IMR-90 (cell line): Measurements from ENCODE around the gene ATOH8. TPM values are rescaled to one million over a fixed set of nuclear protein-coding genes. Genes with fewer than 3 reads are reported as not detected.

Experiments used
- ATAC-seq: fragments of 200-7000 bp; cut with Tn5 transposase; 2 replicates; pipeline ENCODE4 v1.9.1; 2020; ENCODE audit warnings: low read depth, mild to moderate bottlenecking, moderate library complexity
- BruUV-seq: library from RNA; stranded (reverse); fragments of 400-500 nt; replicated peaks from 2 replicates; lab custom pipeline; 2021; lab: Mats Ljungman, UMichigan
- CTCF ChIA-PET: fragments of 300-600 bp; formaldehyde crosslinking; extraction: SDS; loops from one replicate; lab custom pipeline; 2021; ENCODE audit warnings: antibody characterized with exemption; lab: Yijun Ruan, JAX
- POLR2A ChIA-PET: fragments of 300-600 bp; sonication (Branson Sonifier 250); formaldehyde crosslinking; loops from one replicate; lab custom pipeline; 2022; ENCODE audit warnings: antibody characterized with exemption; ENCODE audit not compliant: unreplicated experiment; lab: Charles Lee
- DNase-seq: peaks from one replicate; pipeline ENCODE4 v3.0.0; 2013
- H2AFZ ChIP-seq: replicated peaks from 2 replicates; pipeline ENCODE3; 2013; ENCODE audit warnings: low read length, mild to moderate bottlenecking; ENCODE audit not compliant: poor library complexity
- H2AK5ac ChIP-seq: 2 replicates; pipeline ENCODE4 v1.6.1; 2013; ENCODE audit warnings: low read depth, low read length, inconsistent platforms
- H2AK9ac ChIP-seq: replicated peaks from 2 replicates; pipeline ENCODE3; 2013; ENCODE audit warnings: mild to moderate bottlenecking, low read depth, low read length, moderate library complexity; ENCODE audit not compliant: poor library complexity
- H2BK120ac ChIP-seq: 2 replicates; pipeline ENCODE4 v1.6.1; 2013; ENCODE audit warnings: low read depth, low read length, inconsistent platforms
- H2BK15ac ChIP-seq: 3 replicates; pipeline ENCODE4 v1.6.1; 2013; ENCODE audit warnings: low read depth, low read length, inconsistent platforms
- H2BK20ac ChIP-seq: 2 replicates; pipeline ENCODE4 v1.6.1; 2013; ENCODE audit warnings: low read depth, mild to moderate bottlenecking, inconsistent platforms, low read length, moderate library complexity
- H2BK5ac ChIP-seq: 2 replicates; pipeline ENCODE4 v1.6.1; 2013; ENCODE audit warnings: mild to moderate bottlenecking, low read depth, low read length, inconsistent platforms; ENCODE audit not compliant: poor library complexity, severe bottlenecking
- H3K14ac ChIP-seq: replicated peaks from 2 replicates; pipeline ENCODE4 v1.6.1; 2013; ENCODE audit warnings: low read depth, low read length, inconsistent platforms
- H3K18ac ChIP-seq: 2 replicates; pipeline ENCODE4 v1.6.1; 2013; ENCODE audit warnings: low read depth, low read length, control low read depth
- H3K23ac ChIP-seq: 2 replicates; pipeline ENCODE4 v1.6.1; 2013; ENCODE audit warnings: low read depth, low read length, inconsistent platforms
- H3K27ac ChIP-seq: 2 replicates; pipeline ENCODE4 v1.5.1; 2013; ENCODE audit warnings: mild to moderate bottlenecking, control low read depth, low read length; ENCODE audit not compliant: insufficient read depth
- H3K27me3 ChIP-seq: 2 replicates; pipeline ENCODE4 v1.6.1; 2013; ENCODE audit warnings: low read length; ENCODE audit not compliant: control insufficient read depth, insufficient read depth
- H3K36me3 ChIP-seq: 2 replicates; pipeline ENCODE4 v1.6.1; 2013; ENCODE audit warnings: low read length, mixed read lengths; ENCODE audit not compliant: control insufficient read depth, insufficient read depth
- H3K4ac ChIP-seq: 2 replicates; pipeline ENCODE4 v1.6.1; 2013; ENCODE audit warnings: low read depth, low read length, inconsistent platforms
- H3K4me1 ChIP-seq: 2 replicates; pipeline ENCODE4 v1.6.1; 2013; ENCODE audit warnings: low read length, mixed read lengths; ENCODE audit not compliant: control insufficient read depth, insufficient read depth
- H3K4me2 ChIP-seq: 2 replicates; pipeline ENCODE4 v1.6.1; 2013; ENCODE audit warnings: low read depth, mild to moderate bottlenecking, control low read depth, low read length, moderate library complexity
- H3K4me3 ChIP-seq: 2 replicates; pipeline ENCODE4 v1.5.1; 2013; ENCODE audit warnings: low read depth, mild to moderate bottlenecking, control low read depth, low read length, moderate library complexity; ENCODE audit not compliant: insufficient read depth
- H3K56ac ChIP-seq: 2 replicates; pipeline ENCODE4 v1.6.1; 2013; ENCODE audit warnings: low read length, inconsistent platforms; ENCODE audit not compliant: insufficient read depth; ENCODE audit errors: extremely low read depth
- H3K79me1 ChIP-seq, 2 experiments: 2 replicates each; pipeline ENCODE4 v1.6.1; 2013; ENCODE audit warnings: low read length in 2 of 2, inconsistent platforms in 1 of 2, low read depth in 1 of 2
- H3K9ac ChIP-seq: 2 replicates; pipeline ENCODE4 v1.6.1; 2013; ENCODE audit warnings: low read depth, low read length, control low read depth
- H3K9me1 ChIP-seq: 2 replicates; pipeline ENCODE4 v1.6.1; 2013; ENCODE audit warnings: low read length, inconsistent platforms; ENCODE audit not compliant: insufficient read depth
- H3K9me3 ChIP-seq: 2 replicates; pipeline ENCODE4 v1.6.1; 2013; ENCODE audit warnings: low read length; ENCODE audit not compliant: control insufficient read depth, insufficient read depth
- H4K20me1 ChIP-seq: 2 replicates; pipeline ENCODE4 v1.6.1; 2013; ENCODE audit warnings: low read length, inconsistent platforms; ENCODE audit not compliant: insufficient read depth
- H4K5ac ChIP-seq: 2 replicates; pipeline ENCODE4 v1.6.1; 2013; ENCODE audit warnings: mild to moderate bottlenecking, low read depth, low read length, control low read depth
- H4K8ac ChIP-seq, 2 experiments: 2 replicates each; pipeline ENCODE4 v1.6.1; 2013; ENCODE audit warnings: low read depth in 2 of 2, low read length in 2 of 2, control low read depth in 1 of 2, inconsistent platforms in 1 of 2
- H4K91ac ChIP-seq: 2 replicates; pipeline ENCODE4 v1.6.1; 2013; ENCODE audit warnings: low read depth, low read length, inconsistent platforms; ENCODE audit not compliant: insufficient read depth
- BHLHE40 ChIP-seq: fragments of 150-350 bp; IDR thresholded peaks from 2 replicates; pipeline ENCODE4 v1.6.1; 2016; ENCODE audit warnings: mild to moderate bottlenecking, low read depth, low read length
- CEBPB ChIP-seq: IDR thresholded peaks from 2 replicates; pipeline ENCODE4 v1.6.1; 2012; ENCODE audit warnings: low read depth, low read length, improper control_type of control experiment
- FOS ChIP-seq: fragments of 150-350 bp; IDR thresholded peaks from 2 replicates; pipeline ENCODE4 v1.6.1; 2016; ENCODE audit warnings: low read depth, low read length
- MAFK ChIP-seq: IDR thresholded peaks from 2 replicates; pipeline ENCODE4 v1.6.1; 2012; ENCODE audit warnings: low read depth, low read length, improper control_type of control experiment
- MXI1 ChIP-seq: IDR thresholded peaks from 2 replicates; pipeline ENCODE4 v1.6.1; 2012; ENCODE audit warnings: low read depth, mild to moderate bottlenecking, low read length, moderate library complexity, borderline replicate concordance
- RAD21 ChIP-seq: IDR thresholded peaks from 2 replicates; pipeline ENCODE4 v1.6.1; 2012; ENCODE audit warnings: low read length, improper control_type of control experiment
- SMC3 ChIP-seq: fragments of 150-350 bp; IDR thresholded peaks from 2 replicates; pipeline ENCODE4 v1.6.1; 2016; ENCODE audit warnings: low read depth, mild to moderate bottlenecking, antibody characterized with exemption, low read length, moderate library complexity
- WGBS, 2 experiments: methylation state at CpG; one replicate each; pipeline versions ENCODE4 v1.1.5 to v1.1.7; 2013; ENCODE audit warnings: missing lambda C conversion rate in 2 of 2; ENCODE audit not compliant: insufficient read length in 1 of 2; ENCODE audit errors: extremely low coverage in 2 of 2; 5-methylcytosine and 5-hydroxymethylcytosine counted together
- dilution Hi-C: fragments of 300-500 bp; cut with HindIII; formaldehyde crosslinking; loops from one replicate; pipeline ENCODE4 v1.14.3; 2018; ENCODE audit warnings: low sequenced_read_pairs; ENCODE audit not compliant: unreplicated experiment
- in situ Hi-C: fragments of 300-500 bp; cut with MboI; formaldehyde crosslinking; loops from 3 replicates; pipeline ENCODE4 v1.14.3; 2019; ENCODE audit warnings: low sequenced_read_pairs, inconsistent platforms, mixed read lengths
- intact Hi-C: fragments of 100-400 bp; cut with micrococcal nuclease; formaldehyde crosslinking; loops from 2 replicates; pipeline ENCODE4 v1.10.0; 2022
- polyA plus RNA-seq, 3 experiments: library from polyadenylated mRNA; depleted of rRNA; stranded (reverse); fragments of >200 nt; gene quantifications; 2 replicates each; pipeline ENCODE4 v1.2.3, GENCODE V29; 2012; ENCODE audit warnings: low replicate concordance in 1 of 3
- total RNA-seq: library from RNA; depleted of rRNA; stranded (reverse); fragments of >200 nt; gene quantifications from 2 replicates; pipeline ENCODE4 v1.2.3, GENCODE V29; 2012
- TF ChIP-seq, protein P1 (sequence below): conservative IDR thresholded peaks from 2 replicates; pipeline ENCODE4 v1.5.1; 2012; ENCODE audit warnings: mild to moderate bottlenecking, low read depth, low read length, improper control_type of control experiment

The ATOH8 gene
- total and polyA plus RNA-seq, 2 of the 4 experiments (the other 2 are of a cell fraction), result 7.9 to 9.0 TPM

DNA sequence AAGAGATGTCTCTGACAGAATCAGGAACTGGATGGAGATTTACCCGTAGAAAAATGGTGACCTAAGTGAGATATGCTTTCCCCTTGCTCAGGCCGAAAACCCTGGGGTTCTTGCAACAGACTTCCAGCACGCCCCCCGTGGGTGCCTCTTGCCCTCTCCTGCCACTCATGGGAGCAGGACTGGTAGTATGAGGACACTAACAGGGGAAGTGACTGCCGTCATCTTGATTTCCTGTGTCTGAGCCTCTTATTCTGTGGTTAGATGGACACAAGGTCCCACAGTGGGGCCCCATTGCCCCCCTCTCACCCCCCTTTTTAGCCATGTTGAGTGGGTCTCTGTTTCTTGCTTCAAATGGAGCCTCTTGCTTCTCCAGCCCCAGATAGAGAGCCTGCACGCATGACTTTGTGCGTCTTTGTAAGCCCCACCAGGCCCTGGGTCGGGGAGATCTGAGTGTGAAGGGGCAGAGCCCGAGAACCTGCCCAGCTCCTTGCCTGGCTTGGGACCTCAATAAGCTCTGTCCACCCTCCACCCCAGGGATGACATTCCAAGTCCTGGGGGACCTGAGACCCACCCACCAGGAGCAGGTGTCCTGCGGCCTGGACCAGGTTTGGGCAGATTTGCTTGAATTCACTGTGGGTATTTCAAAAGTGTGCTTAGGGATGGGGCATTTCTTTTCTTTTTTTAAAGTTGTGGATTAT, 47.0 kb upstream of the ATOH8 start (continued):
- no peak for TF ChIP-seq FOS
- no peak for TF ChIP-seq MXI1

- Histone ChIP-seq H2AFZ (no peak overlapping the region), H4K20me1 (no peaks in the 10 kb centered on the region), H3K56ac (no peak overlapping the region), H2BK5ac (no peak overlapping the region), H3K9ac (no peak overlapping the region), H3K4me2 (no peak overlapping the region), H3K36me3 (no peaks in the 10 kb centered on the region), H2BK20ac (no peak overlapping the region), H3K18ac (no peak overlapping the region), H3K23ac (no peak overlapping the region), H2BK120ac (peak overlapping the region; percentile 17; the same call in 1 of the 2 replicates), H3K27ac (no peak overlapping the region), H4K91ac (no peak overlapping the region), H3K4ac (no peak overlapping the region), H3K14ac (no peak overlapping the region), H2AK5ac (no peak overlapping the region), H3K4me3 (no peak overlapping the region), H3K79me1 (no peaks in the 10 kb centered on the region), H4K8ac (no peak overlapping the region), H2AK9ac (no peak overlapping the region), H3K9me1 (no peaks in the 10 kb centered on the region), H3K4me1 (peaks cover 19% of the 10 kb centered on the region), H2BK15ac (0 out of 3 replicates have a peak overlapping the region, but pooled peaks have one; percentile 0), H4K5ac (no peak overlapping the region), H3K9me3 (no peaks in the 10 kb centered on the region), H3K27me3 (no peaks in the 10 kb centered on the region; the same call in 1 of the 2 replicates)
- intact Hi-C loops, result loop anchor here (1.0 to 5.0 kb wide), 4 partner anchors 28 to 285 kb away; no protein-coding TSS in a partner anchor
- POLR2A ChIA-PET, result no interaction called here
- TF ChIP-seq, protein P1, sequence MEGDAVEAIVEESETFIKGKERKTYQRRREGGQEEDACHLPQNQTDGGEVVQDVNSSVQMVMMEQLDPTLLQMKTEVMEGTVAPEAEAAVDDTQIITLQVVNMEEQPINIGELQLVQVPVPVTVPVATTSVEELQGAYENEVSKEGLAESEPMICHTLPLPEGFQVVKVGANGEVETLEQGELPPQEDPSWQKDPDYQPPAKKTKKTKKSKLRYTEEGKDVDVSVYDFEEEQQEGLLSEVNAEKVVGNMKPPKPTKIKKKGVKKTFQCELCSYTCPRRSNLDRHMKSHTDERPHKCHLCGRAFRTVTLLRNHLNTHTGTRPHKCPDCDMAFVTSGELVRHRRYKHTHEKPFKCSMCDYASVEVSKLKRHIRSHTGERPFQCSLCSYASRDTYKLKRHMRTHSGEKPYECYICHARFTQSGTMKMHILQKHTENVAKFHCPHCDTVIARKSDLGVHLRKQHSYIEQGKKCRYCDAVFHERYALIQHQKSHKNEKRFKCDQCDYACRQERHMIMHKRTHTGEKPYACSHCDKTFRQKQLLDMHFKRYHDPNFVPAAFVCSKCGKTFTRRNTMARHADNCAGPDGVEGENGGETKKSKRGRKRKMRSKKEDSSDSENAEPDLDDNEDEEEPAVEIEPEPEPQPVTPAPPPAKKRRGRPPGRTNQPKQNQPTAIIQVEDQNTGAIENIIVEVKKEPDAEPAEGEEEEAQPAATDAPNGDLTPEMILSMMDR, result peak; percentile 92
- TF ChIP-seq CEBPB (peak; percentile 72), MAFK (no peak), RAD21 (peak; percentile 82), SMC3 (peak; percentile 88), BHLHE40 (no peak)
- peak; percentile 94 for DNase-seq
- dilution Hi-C loops, result no loop called here
- BruUV-seq, result no TSS peak
- 0% methylated on average over 3 of the region's 10 CpGs; no CpG with 5 or more reads in 1 of the 2 experiments for WGBS, 2 experiments
- ATAC-seq, result peak; percentile 82
- in situ Hi-C loops, result loop anchor here (5.0 kb wide), 1 partner anchor 60 kb away; no protein-coding TSS in a partner anchor
- CTCF ChIA-PET, result interaction anchor here (1.1 to 2.8 kb wide), 6 partner anchors 14 to 103 kb away, joined by 3 to 18 read pairs (median 4); partner anchors contain the start of gene GNLY
Measured at GRCh38 chr2:85707304-85707703, 46.5 kb upstream of the ATOH8 start.
